Astrocyte (in vitro differentiated cells and primary cell): Measurements from ENCODE around the gene SSU72. TPM values are rescaled to one million over a fixed set of nuclear protein-coding genes. Genes with fewer than 3 reads are reported as not detected.

ENCODE experiments used
- DNase-seq: peaks from one replicate; pipeline ENCODE4 v3.0.0-alpha.2; 2010; ENCODE audit warnings: low read depth
- FAIRE-seq: peaks from 2 replicates; lab custom pipeline; 2011; peaks lifted over from hg19 to GRCh38; lab: Jason Lieb, UNC
- H2AFZ ChIP-seq: 2 replicates; pipeline ENCODE4 v1.6.0; 2012; ENCODE audit warnings: low read depth, low read length, inconsistent platforms
- H3K27ac ChIP-seq: 2 replicates; pipeline ENCODE4 v1.5.1; 2011; ENCODE audit warnings: low read depth, low read length, inconsistent platforms
- H3K27me3 ChIP-seq: 2 replicates; pipeline ENCODE4 v1.6.0; 2011; ENCODE audit warnings: low read length, inconsistent platforms; ENCODE audit not compliant: insufficient read depth
- H3K36me3 ChIP-seq: 2 replicates; pipeline ENCODE4 v1.5.1; 2011; ENCODE audit warnings: low read length, inconsistent platforms; ENCODE audit not compliant: insufficient read depth
- H3K4me1 ChIP-seq: 2 replicates; pipeline ENCODE4 v1.5.1; 2011; ENCODE audit warnings: low read length, inconsistent platforms; ENCODE audit not compliant: insufficient read depth
- H3K4me2 ChIP-seq: 2 replicates; pipeline ENCODE4 v1.6.0; 2012; ENCODE audit warnings: low read length, inconsistent platforms
- H3K4me3 ChIP-seq: 2 replicates; pipeline ENCODE4 v1.5.1; 2011; ENCODE audit warnings: low read depth, mild to moderate bottlenecking, low read length, inconsistent platforms; ENCODE audit not compliant: insufficient read depth
- H3K79me2 ChIP-seq: 2 replicates; pipeline ENCODE4 v1.6.0; 2012; ENCODE audit warnings: mild to moderate bottlenecking, low read length, inconsistent platforms; ENCODE audit not compliant: insufficient read depth
- H3K9ac ChIP-seq: 2 replicates; pipeline ENCODE4 v1.6.0; 2012; ENCODE audit warnings: mild to moderate bottlenecking, low read length, inconsistent platforms
- H3K9me3 ChIP-seq: 2 replicates; pipeline ENCODE4 v1.5.1; 2012; ENCODE audit warnings: low read depth, mild to moderate bottlenecking, low read length, inconsistent platforms; ENCODE audit not compliant: insufficient read depth
- H4K20me1 ChIP-seq: 2 replicates; pipeline ENCODE4 v1.6.0; 2012; ENCODE audit warnings: low read length, inconsistent platforms; ENCODE audit not compliant: insufficient read depth
- H3K27ac Mint-ChIP-seq: one replicate; pipeline ENCODE4 v1.8.0; 2021; ENCODE audit warnings: mild to moderate bottlenecking, mixed read lengths; ENCODE audit not compliant: unreplicated experiment
- H3K27me3 Mint-ChIP-seq: one replicate; pipeline ENCODE4 v1.8.0; 2021; ENCODE audit warnings: low read depth, mixed read lengths; ENCODE audit not compliant: unreplicated experiment
- H3K36me3 Mint-ChIP-seq: one replicate; pipeline ENCODE4 v1.8.0; 2021; ENCODE audit warnings: low read depth, mixed read lengths; ENCODE audit not compliant: unreplicated experiment
- H3K4me1 Mint-ChIP-seq: one replicate; pipeline ENCODE4 v1.8.0; 2021; ENCODE audit warnings: low read depth, mixed read lengths; ENCODE audit not compliant: unreplicated experiment
- H3K4me3 Mint-ChIP-seq: one replicate; pipeline ENCODE4 v1.8.0; 2021; ENCODE audit warnings: mild to moderate bottlenecking, moderate library complexity, mixed read lengths; ENCODE audit not compliant: unreplicated experiment
- H3K9me3 Mint-ChIP-seq: one replicate; pipeline ENCODE4 v1.8.0; 2021; ENCODE audit warnings: mild to moderate bottlenecking, mixed read lengths; ENCODE audit not compliant: unreplicated experiment
- EZH2 ChIP-seq: IDR thresholded peaks from 2 replicates; pipeline ENCODE4 v1.6.1; 2012; ENCODE audit warnings: mild to moderate bottlenecking, low read length, inconsistent platforms; ENCODE audit not compliant: insufficient read depth
- total RNA-seq: library from RNA; stranded (reverse); gene quantifications from 2 replicates; pipeline ENCODE4 v1.2.1, GENCODE V29; 2021
- TF ChIP-seq, protein P1 (sequence below): IDR thresholded peaks from 2 replicates; pipeline ENCODE4 v1.5.1; 2011; ENCODE audit warnings: low read depth, mild to moderate bottlenecking, inconsistent platforms, low read length, moderate library complexity; ENCODE audit not compliant: insufficient read depth

SSU72 gene
- total RNA-seq, 1 donor from 2014 or later: 145 TPM

DNA sequence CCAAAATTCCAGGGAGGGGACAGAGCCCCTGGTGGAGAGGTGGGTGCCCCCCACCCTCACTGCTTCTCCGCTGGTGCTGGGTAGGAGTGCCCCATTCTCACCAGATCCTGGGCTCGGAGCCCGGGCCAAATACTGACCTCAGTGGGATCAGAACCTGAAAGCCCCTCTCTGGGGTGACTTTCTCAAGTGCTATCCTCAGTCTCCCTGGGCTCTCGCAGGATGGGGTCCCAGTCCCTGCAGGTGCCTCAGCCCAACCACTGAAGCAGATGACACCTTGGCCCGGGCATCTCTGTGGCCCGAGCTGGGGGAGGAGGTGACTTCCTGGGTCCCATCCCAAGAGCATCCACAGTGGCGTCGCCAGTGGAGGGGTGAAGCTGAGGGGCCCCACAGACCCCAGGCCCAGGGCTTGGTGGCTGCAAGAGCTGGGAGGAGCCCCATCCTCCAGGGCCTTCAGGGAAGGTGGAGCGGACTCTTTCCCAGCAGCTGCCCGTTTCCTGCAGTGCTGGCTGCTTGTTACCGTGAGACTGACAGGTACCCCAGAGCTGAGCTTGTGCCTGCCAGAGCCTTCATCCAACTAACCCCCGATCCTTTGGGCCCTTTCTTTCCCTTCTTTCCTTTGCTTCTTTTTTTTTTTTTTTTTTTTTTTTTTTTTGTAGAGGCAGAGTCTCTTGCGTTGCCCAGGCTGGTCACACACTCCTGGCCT is 29.2 kb upstream of the SSU72 start:
- H2AFZ ChIP-seq: no peak overlapping the region
- H3K4me3 Mint-ChIP-seq: no peak overlapping the region
- no peaks in the 10 kb centered on the region for H3K79me2 ChIP-seq
- peaks cover 29% of the 10 kb centered on the region for H3K27me3 Mint-ChIP-seq
- H3K4me2 ChIP-seq: no peak overlapping the region
- no peak overlapping the region for H3K27ac Mint-ChIP-seq
- no peak overlapping the region for H3K4me3 ChIP-seq
- H3K27ac ChIP-seq: no peak overlapping the region
- H3K9me3 Mint-ChIP-seq: no peaks in the 10 kb centered on the region
- no peaks in the 10 kb centered on the region for H3K4me1 Mint-ChIP-seq
- H4K20me1 ChIP-seq: no peaks in the 10 kb centered on the region
- no peaks in the 10 kb centered on the region for H3K9me3 ChIP-seq
- peaks cover 7% of the 10 kb centered on the region for H3K27me3 ChIP-seq
- H3K36me3 ChIP-seq: no peaks in the 10 kb centered on the region
- H3K4me1 ChIP-seq: peaks cover 3% of the 10 kb centered on the region
- TF ChIP-seq EZH2: no peak
- TF ChIP-seq, protein P1, sequence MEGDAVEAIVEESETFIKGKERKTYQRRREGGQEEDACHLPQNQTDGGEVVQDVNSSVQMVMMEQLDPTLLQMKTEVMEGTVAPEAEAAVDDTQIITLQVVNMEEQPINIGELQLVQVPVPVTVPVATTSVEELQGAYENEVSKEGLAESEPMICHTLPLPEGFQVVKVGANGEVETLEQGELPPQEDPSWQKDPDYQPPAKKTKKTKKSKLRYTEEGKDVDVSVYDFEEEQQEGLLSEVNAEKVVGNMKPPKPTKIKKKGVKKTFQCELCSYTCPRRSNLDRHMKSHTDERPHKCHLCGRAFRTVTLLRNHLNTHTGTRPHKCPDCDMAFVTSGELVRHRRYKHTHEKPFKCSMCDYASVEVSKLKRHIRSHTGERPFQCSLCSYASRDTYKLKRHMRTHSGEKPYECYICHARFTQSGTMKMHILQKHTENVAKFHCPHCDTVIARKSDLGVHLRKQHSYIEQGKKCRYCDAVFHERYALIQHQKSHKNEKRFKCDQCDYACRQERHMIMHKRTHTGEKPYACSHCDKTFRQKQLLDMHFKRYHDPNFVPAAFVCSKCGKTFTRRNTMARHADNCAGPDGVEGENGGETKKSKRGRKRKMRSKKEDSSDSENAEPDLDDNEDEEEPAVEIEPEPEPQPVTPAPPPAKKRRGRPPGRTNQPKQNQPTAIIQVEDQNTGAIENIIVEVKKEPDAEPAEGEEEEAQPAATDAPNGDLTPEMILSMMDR: no peak
- FAIRE-seq (no peak), DNase-seq (no peak)
- no peaks in the 10 kb centered on the region for H3K36me3 Mint-ChIP-seq
- H3K9ac ChIP-seq: no peak overlapping the region

DNA sequence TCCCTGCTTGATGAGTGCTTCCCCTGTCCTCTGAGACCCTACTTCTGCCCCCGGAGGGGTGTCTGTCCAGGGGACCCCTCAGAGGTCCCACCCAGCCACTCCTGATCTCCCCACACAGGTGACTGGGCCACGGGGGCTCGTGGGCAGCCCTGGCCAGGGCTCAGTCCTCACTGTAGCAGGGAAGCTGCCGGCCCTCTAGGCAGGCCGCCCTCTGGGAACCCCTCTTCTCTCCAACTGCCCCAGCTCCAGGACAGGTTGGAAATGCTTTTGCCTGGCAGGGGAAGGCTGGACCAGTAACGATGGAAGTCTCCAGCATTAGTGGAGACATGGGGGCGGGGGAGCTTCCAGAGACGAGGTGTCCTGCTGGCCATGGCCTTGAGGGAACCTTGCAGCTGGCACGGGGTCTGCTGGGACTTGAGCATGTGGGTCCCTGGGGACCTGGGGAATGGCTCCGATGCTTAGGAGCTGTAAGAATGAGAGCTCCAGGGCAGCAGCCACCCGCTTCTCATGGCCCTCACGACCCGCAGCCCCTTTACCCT is 28.4 kb upstream of the SSU72 start:
- Mint-ChIP-seq H3K4me1 (no peaks in the 10 kb centered on the region), H3K36me3 (no peaks in the 10 kb centered on the region), H3K27me3 (peaks cover 29% of the 10 kb centered on the region), H3K27ac (no peak overlapping the region), H3K4me3 (no peak overlapping the region), H3K9me3 (no peaks in the 10 kb centered on the region)
- peaks cover 2% of the 10 kb centered on the region for H4K20me1 ChIP-seq
- peaks cover 3% of the 10 kb centered on the region for H3K4me1 ChIP-seq
- H3K79me2 ChIP-seq: no peaks in the 10 kb centered on the region
- DNase-seq: no peak
- FAIRE-seq: no peak
- H2AFZ ChIP-seq: no peak overlapping the region
- no peaks in the 10 kb centered on the region for H3K9me3 ChIP-seq
- H3K4me2 ChIP-seq: no peak overlapping the region
- H3K36me3 ChIP-seq: no peaks in the 10 kb centered on the region
- H3K4me3 ChIP-seq: no peak overlapping the region
- no peak overlapping the region for H3K27ac ChIP-seq
- TF ChIP-seq, protein P1: no peak
- TF ChIP-seq EZH2: no peak
- H3K27me3 ChIP-seq: peaks cover 7% of the 10 kb centered on the region
- H3K9ac ChIP-seq: no peak overlapping the region

GRCh38 chr1:1602304-1602967 is 27.8 kb upstream of the SSU72 start:
- peaks cover 9% of the 10 kb centered on the region for H3K4me1 ChIP-seq
- no peaks in the 10 kb centered on the region for H3K36me3 Mint-ChIP-seq
- H3K27me3 ChIP-seq: peaks cover 7% of the 10 kb centered on the region
- no peak for TF ChIP-seq EZH2
- TF ChIP-seq, protein P1: no peak
- H3K27me3 Mint-ChIP-seq: peaks cover 29% of the 10 kb centered on the region
- no peaks in the 10 kb centered on the region for H3K36me3 ChIP-seq
- no peaks in the 10 kb centered on the region for H3K79me2 ChIP-seq
- peaks cover 5% of the 10 kb centered on the region for H4K20me1 ChIP-seq
- H3K9me3 Mint-ChIP-seq: no peaks in the 10 kb centered on the region
- no peak overlapping the region for H3K27ac Mint-ChIP-seq
- DNase-seq: no peak
- H3K4me2 ChIP-seq: no peak overlapping the region
- H3K9ac ChIP-seq: no peak overlapping the region
- no peak overlapping the region for H2AFZ ChIP-seq
- no peak overlapping the region for H3K27ac ChIP-seq
- no peak for FAIRE-seq
- no peaks in the 10 kb centered on the region for H3K4me1 Mint-ChIP-seq
- H3K4me3 Mint-ChIP-seq: no peak overlapping the region
- H3K4me3 ChIP-seq: no peak overlapping the region
- H3K9me3 ChIP-seq: no peaks in the 10 kb centered on the region
